GM12892 (cell line): ENCODE data around the gene ECHDC1.

Experiments used
- POLR2A ChIP-seq: IDR thresholded peaks from 2 replicates; pipeline ENCODE4 v1.6.1; 2011; ENCODE audit warnings: low read depth, low read length, control low read depth
- POLR2AphosphoS5 ChIP-seq: IDR thresholded peaks from 2 replicates; pipeline ENCODE4 v1.6.1; 2011; ENCODE audit warnings: low read depth, low read length, control low read depth

GRCh38 chr6:127366282-127367022 is 23.0 kb upstream of the ECHDC1 start:
- TF ChIP-seq POLR2AphosphoS5 (no peak), POLR2A (no peak)
